HUES64 (cell line): ENCODE data around the gene CDC25C.

ENCODE experiments used
- H3K27ac ChIP-seq: 2 replicates; pipeline ENCODE4 v1.7.0; 2013; ENCODE audit warnings: low read depth, low read length, inconsistent platforms
- H3K27me3 ChIP-seq: 2 replicates; pipeline ENCODE4 v1.6.1; 2013; ENCODE audit warnings: mild to moderate bottlenecking, low read length; ENCODE audit not compliant: insufficient read depth
- H3K36me3 ChIP-seq: 2 replicates; pipeline ENCODE4 v1.6.1; 2013; ENCODE audit warnings: mild to moderate bottlenecking, low read length; ENCODE audit not compliant: insufficient read depth
- H3K4me1 ChIP-seq: 2 replicates; pipeline ENCODE4 v1.6.1; 2013; ENCODE audit warnings: mild to moderate bottlenecking, low read length, moderate library complexity; ENCODE audit not compliant: insufficient read depth
- H3K4me3 ChIP-seq: 2 replicates; pipeline ENCODE4 v1.5.1; 2013; ENCODE audit warnings: mild to moderate bottlenecking, low read length, moderate library complexity
- H3K9ac ChIP-seq: 2 replicates; pipeline ENCODE4 v1.6.1; 2013; ENCODE audit warnings: mild to moderate bottlenecking, low read depth, low read length
- H3K9me3 ChIP-seq: 2 replicates; pipeline ENCODE4 v1.6.1; 2013; ENCODE audit warnings: low read depth, low read length; ENCODE audit not compliant: insufficient read depth
- WGBS: fragments of 150-250, 120-280 bp; methylation state at CpG from one replicate; pipeline ENCODE4 v1.1.7; 2013; ENCODE audit warnings: missing lambda C conversion rate; 5-methylcytosine and 5-hydroxymethylcytosine counted together

CDC25C gene

GRCh38 chr5:138354926-138355378 is 23.3 kb upstream of the CDC25C start:
- Histone ChIP-seq H3K9ac (no peak overlapping the region), H3K27me3 (no peaks in the 10 kb centered on the region), H3K4me3 (peak overlapping the region; percentile 98), H3K9me3 (peaks cover 5% of the 10 kb centered on the region; the same call in 1 of the 2 replicates), H3K4me1 (peaks cover 18% of the 10 kb centered on the region), H3K36me3 (no peaks in the 10 kb centered on the region), H3K27ac (no peak overlapping the region; the same call in 1 of the 2 replicates)
- 43% methylated on average over 4 of the region's 6 CpGs for WGBS

- Histone ChIP-seq H3K4me1 (peaks cover 18% of the 10 kb centered on the region), H3K4me3 (peak overlapping the region; percentile 98), H3K36me3 (peaks cover 4% of the 10 kb centered on the region), H3K9ac (peak overlapping the region; percentile 95; the same call in 1 of the 2 replicates), H3K27ac (peak overlapping the region; percentile 91; the same call in 1 of the 2 replicates), H3K9me3 (peaks cover 5% of the 10 kb centered on the region; the same call in 1 of the 2 replicates), H3K27me3 (no peaks in the 10 kb centered on the region)
- WGBS = 16% methylated on average over 5 of the region's 5 CpGs
Observed at GRCh38 chr5:138354387-138354786, 22.8 kb upstream of the CDC25C start.

GRCh38 chr5:138353560-138354080 is 22.0 kb upstream of the CDC25C start:
- Histone ChIP-seq H3K27ac (peak overlapping the region; percentile 91), H3K9me3 (peaks cover 5% of the 10 kb centered on the region; the same call in 1 of the 2 replicates), H3K4me1 (peaks cover 18% of the 10 kb centered on the region), H3K36me3 (peaks cover 12% of the 10 kb centered on the region), H3K4me3 (peak overlapping the region; percentile 98), H3K9ac (peak overlapping the region; percentile 95), H3K27me3 (no peaks in the 10 kb centered on the region)
- 8% methylated on average over 11 of the region's 11 CpGs for WGBS

- WGBS = under 1% methylated on average over 88 of the region's 88 CpGs
- Histone ChIP-seq H3K4me3 (peak overlapping the region; percentile 98), H3K4me1 (peaks cover 18% of the 10 kb centered on the region), H3K27ac (peak overlapping the region; percentile 91), H3K27me3 (no peaks in the 10 kb centered on the region), H3K9ac (peak overlapping the region; percentile 95), H3K36me3 (peaks cover 18% of the 10 kb centered on the region), H3K9me3 (peaks cover 5% of the 10 kb centered on the region; the same call in 1 of the 2 replicates)
Observed at GRCh38 chr5:138352722-138353559, 21.3 kb upstream of the CDC25C start.

- H3K9ac ChIP-seq = peak within 1 kb of the TSS; percentile 95
- H3K9me3 ChIP-seq = peaks cover 5% of the 10 kb centered on the region; the same call in 1 of the 2 replicates
- H3K36me3 ChIP-seq = peaks cover 26% of the 10 kb centered on the region
- H3K27ac ChIP-seq = peak within 1 kb of the TSS; percentile 91
- H3K27me3 ChIP-seq = no peaks in the 10 kb centered on the region
- WGBS = 6% methylated on average over 28 of the region's 30 CpGs
- H3K4me1 ChIP-seq = peaks cover 18% of the 10 kb centered on the region
- H3K4me3 ChIP-seq = peak within 1 kb of the TSS; percentile 98
Observed at GRCh38 chr5:138352071-138352721, 20.6 kb upstream of the CDC25C start, which contains the start of gene KDM3B. TSS of gene KDM3B (plus strand) at chr5:138352685. CDS start at chr5:138352796, 111 bp downstream.

GRCh38 chr5:138351517-138351916 is 19.9 kb upstream of the CDC25C start:
- Histone ChIP-seq H3K36me3 (peaks cover 33% of the 10 kb centered on the region), H3K9me3 (peaks cover 5% of the 10 kb centered on the region; the same call in 1 of the 2 replicates), H3K4me3 (no peak overlapping the region), H3K9ac (no peak overlapping the region), H3K4me1 (peaks cover 18% of the 10 kb centered on the region), H3K27me3 (no peaks in the 10 kb centered on the region), H3K27ac (no peak overlapping the region)

GRCh38 chr5:138351056-138351455 is 19.5 kb upstream of the CDC25C start:
- Histone ChIP-seq H3K36me3 (peaks cover 36% of the 10 kb centered on the region), H3K4me3 (no peak overlapping the region), H3K27ac (no peak overlapping the region), H3K4me1 (peaks cover 18% of the 10 kb centered on the region), H3K9me3 (peaks cover 5% of the 10 kb centered on the region; the same call in 1 of the 2 replicates), H3K9ac (no peak overlapping the region), H3K27me3 (no peaks in the 10 kb centered on the region)
- WGBS = 96% methylated on average over 1 of the region's 1 CpG

GRCh38 chr5:138350563-138350890 is 18.9 kb upstream of the CDC25C start:
- H3K4me1 ChIP-seq = peaks cover 17% of the 10 kb centered on the region
- no peak overlapping the region for H3K27ac ChIP-seq
- H3K9ac ChIP-seq = no peak overlapping the region
- H3K36me3 ChIP-seq = peaks cover 41% of the 10 kb centered on the region
- H3K27me3 ChIP-seq = no peaks in the 10 kb centered on the region
- H3K4me3 ChIP-seq = no peak overlapping the region
- H3K9me3 ChIP-seq = peaks cover 5% of the 10 kb centered on the region; the same call in 1 of the 2 replicates

GRCh38 chr5:138349852-138350562 is 18.4 kb upstream of the CDC25C start:
- Histone ChIP-seq H3K27me3 (no peaks in the 10 kb centered on the region), H3K36me3 (peaks cover 47% of the 10 kb centered on the region), H3K4me1 (peaks cover 12% of the 10 kb centered on the region), H3K4me3 (no peak overlapping the region), H3K9me3 (peaks cover 5% of the 10 kb centered on the region; the same call in 1 of the 2 replicates), H3K9ac (no peak overlapping the region), H3K27ac (no peak overlapping the region; the same call in 1 of the 2 replicates)
- 88% methylated on average over 1 of the region's 1 CpG for WGBS

- Histone ChIP-seq H3K9ac (no peak overlapping the region), H3K4me1 (no peaks in the 10 kb centered on the region)
Observed at GRCh38 chr5:138346889-138347288, 15.3 kb upstream of the CDC25C start.

More at GRCh38 chr5:138346889-138347288, 15.3 kb upstream of the CDC25C start:
- no peaks in the 10 kb centered on the region for H3K27me3 ChIP-seq
- H3K36me3 ChIP-seq = peaks cover 73% of the 10 kb centered on the region
- H3K9me3 ChIP-seq = peaks cover 1% of the 10 kb centered on the region; the same call in 1 of the 2 replicates
- no peak overlapping the region for H3K4me3 ChIP-seq
- WGBS = 96% methylated on average over 14 of the region's 14 CpGs
- no peak overlapping the region for H3K27ac ChIP-seq
